Measurements from ENCODE around the gene PDLIM5.

GRCh38 chr4:94498502-94498901, 46.8 kb downstream of the PDLIM5 start:
- TF ChIP-seq CTCF (IDR thresholded peaks at IDR 0.05) (no peak), POLR2AphosphoS5 (IDR thresholded peaks at IDR 0.05) (no peak), POLR2A (IDR thresholded peaks at IDR 0.05) (no peak), EP300 (IDR thresholded peaks at IDR 0.05) (no peak)

All from suprapubic skin (tissue), 4 donors.